Measurements from ENCODE around the gene TREML2. TPM values are rescaled to one million over a fixed set of nuclear protein-coding genes. Genes with fewer than 3 reads are reported as not detected.

TREML2 gene
- total RNA-seq, 1 donor from 2014 or later = not detected

GRCh38 chr6:41179163-41179562, 21.8 kb downstream of the TREML2 start:
- Mint-ChIP-seq H3K4me3 (no peak overlapping the region), H3K9me3 (no peaks in the 10 kb centered on the region), H3K27ac (no peak overlapping the region), H3K27me3 (ENCODE audit: low read depth) (peaks cover 33% of the 10 kb centered on the region), H3K4me1 (no peaks in the 10 kb centered on the region), H3K36me3 (no peaks in the 10 kb centered on the region)
- no peak for TF ChIP-seq CTCF (IDR thresholded peaks at IDR 0.05; ENCODE audit: unreplicated experiment)
- DNase-seq (ENCODE audit: low spot score in 2 of 2, unreplicated experiment in 2 of 2) = no peak

GRCh38 chr6:41177695-41178094, 23.3 kb downstream of the TREML2 start:
- TF ChIP-seq CTCF (IDR thresholded peaks at IDR 0.05; ENCODE audit: unreplicated experiment) = no peak
- Mint-ChIP-seq H3K9me3 (no peaks in the 10 kb centered on the region), H3K4me1 (no peaks in the 10 kb centered on the region), H3K27me3 (ENCODE audit: low read depth) (peaks cover 28% of the 10 kb centered on the region), H3K36me3 (no peaks in the 10 kb centered on the region), H3K27ac (no peak overlapping the region), H3K4me3 (no peak overlapping the region)
- no peak for DNase-seq (ENCODE audit: low spot score in 2 of 2, unreplicated experiment in 2 of 2)

- H3K27me3 Mint-ChIP-seq (ENCODE audit: low read depth) = peaks cover 28% of the 10 kb centered on the region
- DNase-seq (ENCODE audit: low spot score in 2 of 2, unreplicated experiment in 2 of 2) = no peak
- H3K9me3 Mint-ChIP-seq = no peaks in the 10 kb centered on the region
- no peak for TF ChIP-seq CTCF (IDR thresholded peaks at IDR 0.05; ENCODE audit: unreplicated experiment)
- H3K27ac Mint-ChIP-seq = no peak overlapping the region
- H3K36me3 Mint-ChIP-seq = no peaks in the 10 kb centered on the region
- H3K4me1 Mint-ChIP-seq = no peaks in the 10 kb centered on the region
- H3K4me3 Mint-ChIP-seq = no peak overlapping the region
Measured at GRCh38 chr6:41177287-41177686, 23.7 kb downstream of the TREML2 start.

- DNase-seq (ENCODE audit: low spot score in 2 of 2, unreplicated experiment in 2 of 2) = no peak
- Mint-ChIP-seq H3K27ac (no peak overlapping the region), H3K4me1 (no peaks in the 10 kb centered on the region), H3K36me3 (no peaks in the 10 kb centered on the region), H3K4me3 (no peak overlapping the region), H3K27me3 (ENCODE audit: low read depth) (peaks cover 31% of the 10 kb centered on the region), H3K9me3 (no peaks in the 10 kb centered on the region)
- TF ChIP-seq CTCF (IDR thresholded peaks at IDR 0.05; ENCODE audit: unreplicated experiment) = no peak
Measured at GRCh38 chr6:41176189-41176588, 24.8 kb downstream of the TREML2 start.

GRCh38 chr6:41175084-41175483, 25.9 kb downstream of the TREML2 start:
- Mint-ChIP-seq H3K36me3 (no peaks in the 10 kb centered on the region), H3K27me3 (ENCODE audit: low read depth) (peaks cover 37% of the 10 kb centered on the region), H3K4me1 (no peaks in the 10 kb centered on the region), H3K4me3 (no peak overlapping the region), H3K9me3 (no peaks in the 10 kb centered on the region), H3K27ac (no peak overlapping the region)
- TF ChIP-seq CTCF (IDR thresholded peaks at IDR 0.05; ENCODE audit: unreplicated experiment) = no peak
- DNase-seq (ENCODE audit: low spot score in 2 of 2, unreplicated experiment in 2 of 2) = no peak

GRCh38 chr6:41174610-41175009, 26.3 kb downstream of the TREML2 start:
- H3K4me1 Mint-ChIP-seq = no peaks in the 10 kb centered on the region
- no peak for TF ChIP-seq CTCF (IDR thresholded peaks at IDR 0.05; ENCODE audit: unreplicated experiment)
- no peaks in the 10 kb centered on the region for H3K36me3 Mint-ChIP-seq
- no peak overlapping the region for H3K27ac Mint-ChIP-seq
- H3K27me3 Mint-ChIP-seq (ENCODE audit: low read depth) = peaks cover 37% of the 10 kb centered on the region
- H3K9me3 Mint-ChIP-seq = no peaks in the 10 kb centered on the region
- H3K4me3 Mint-ChIP-seq = no peak overlapping the region
- DNase-seq (ENCODE audit: low spot score in 2 of 2, unreplicated experiment in 2 of 2) = no peak

Data from mesothelial cell of epicardium (in vitro differentiated cells).